ENCODE measurements around the gene HTT. TPM values are rescaled to one million over a fixed set of nuclear protein-coding genes. Genes with fewer than 3 reads are reported as not detected.

The HTT gene
- total and polyA plus RNA-seq, 4 donors = 8.6 to 39.8 (median 16.4) TPM

DNA sequence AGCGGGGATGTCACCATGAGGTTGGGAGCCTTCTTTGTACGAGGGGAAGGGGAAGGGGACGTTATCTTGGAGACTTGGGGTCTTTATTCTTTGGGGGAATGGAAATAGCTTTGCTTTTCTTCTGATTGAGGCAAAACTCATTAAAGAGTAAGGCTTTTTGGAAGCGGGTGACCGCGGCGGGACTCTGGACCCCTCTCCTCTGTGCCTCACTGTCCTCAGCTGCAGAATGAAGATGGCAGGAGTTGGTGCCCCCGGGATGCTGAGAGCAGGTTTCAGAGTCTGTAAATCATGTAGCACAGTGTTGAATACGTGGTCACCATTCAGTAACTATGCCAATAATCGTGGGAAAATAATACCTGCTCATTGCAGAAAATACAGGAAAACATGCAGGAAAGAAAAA, 32.3 kb upstream of the HTT start:
- Histone ChIP-seq H3K27me3 (ENCODE audit: control insufficient read depth in 4 of 4, insufficient read depth in 4 of 4, low read length in 3 of 4) (no peaks in the 10 kb centered on the region), H3K9me3 (ENCODE audit: control insufficient read depth in 4 of 4, low read length in 3 of 4) (no peaks in the 10 kb centered on the region), H3K36me3 (ENCODE audit: control insufficient read depth in 4 of 4, insufficient read depth in 3 of 4, low read depth in 1 of 4, low read length in 3 of 4) (no peaks in the 10 kb centered on the region), H3K27ac (ENCODE audit: low read depth in 1 of 2, low read length in 2 of 2) (peak overlapping the region in 1 of 2 donors; percentile 21), H3K4me1 (ENCODE audit: control insufficient read depth in 4 of 4, insufficient read depth in 4 of 4, low read length in 3 of 4) (peaks cover 3 to 27% (median 10%) of the 10 kb centered on the region in 4 donors), H3K4me3 (ENCODE audit: low read depth in 1 of 3, low read length in 3 of 3) (peak overlapping the region; percentile 6 to 45 (median 22)), H3K9ac (ENCODE audit: low read depth in 1 of 2, low read length in 2 of 2) (no peak overlapping the region)
- TF ChIP-seq RAD21 (IDR thresholded peaks at IDR 0.05) (no peak), TAF1 (conservative IDR thresholded peaks at IDR 0.05) (no peak), HNF4G (IDR thresholded peaks at IDR 0.05) (no peak), GABPA (IDR thresholded peaks at IDR 0.05 in 1 of 2, conservative IDR thresholded peaks at IDR 0.05 in 1 of 2) (no peak), HNF4A (conservative IDR thresholded peaks at IDR 0.05) (no peak), FOXA1 (IDR thresholded peaks at IDR 0.05) (no peak), JUND (IDR thresholded peaks at IDR 0.05) (no peak), EGR1 (IDR thresholded peaks at IDR 0.05; ENCODE audit: low read depth in 2 of 2) (no peak), RXRA (IDR thresholded peaks at IDR 0.05) (no peak), SP1 (IDR thresholded peaks at IDR 0.05) (no peak), NR2F2 (IDR thresholded peaks at IDR 0.05) (no peak), YY1 (IDR thresholded peaks at IDR 0.05) (no peak), FOXA2 (IDR thresholded peaks at IDR 0.05) (no peak)
- TF ChIP-seq, protein P1, sequence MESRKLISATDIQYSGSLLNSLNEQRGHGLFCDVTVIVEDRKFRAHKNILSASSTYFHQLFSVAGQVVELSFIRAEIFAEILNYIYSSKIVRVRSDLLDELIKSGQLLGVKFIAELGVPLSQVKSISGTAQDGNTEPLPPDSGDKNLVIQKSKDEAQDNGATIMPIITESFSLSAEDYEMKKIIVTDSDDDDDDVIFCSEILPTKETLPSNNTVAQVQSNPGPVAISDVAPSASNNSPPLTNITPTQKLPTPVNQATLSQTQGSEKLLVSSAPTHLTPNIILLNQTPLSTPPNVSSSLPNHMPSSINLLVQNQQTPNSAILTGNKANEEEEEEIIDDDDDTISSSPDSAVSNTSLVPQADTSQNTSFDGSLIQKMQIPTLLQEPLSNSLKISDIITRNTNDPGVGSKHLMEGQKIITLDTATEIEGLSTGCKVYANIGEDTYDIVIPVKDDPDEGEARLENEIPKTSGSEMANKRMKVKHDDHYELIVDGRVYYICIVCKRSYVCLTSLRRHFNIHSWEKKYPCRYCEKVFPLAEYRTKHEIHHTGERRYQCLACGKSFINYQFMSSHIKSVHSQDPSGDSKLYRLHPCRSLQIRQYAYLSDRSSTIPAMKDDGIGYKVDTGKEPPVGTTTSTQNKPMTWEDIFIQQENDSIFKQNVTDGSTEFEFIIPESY (IDR thresholded peaks at IDR 0.05) = no peak
- TF ChIP-seq, protein P2, sequence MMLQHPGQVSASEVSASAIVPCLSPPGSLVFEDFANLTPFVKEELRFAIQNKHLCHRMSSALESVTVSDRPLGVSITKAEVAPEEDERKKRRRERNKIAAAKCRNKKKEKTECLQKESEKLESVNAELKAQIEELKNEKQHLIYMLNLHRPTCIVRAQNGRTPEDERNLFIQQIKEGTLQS (IDR thresholded peaks at IDR 0.05) = no peak
- TF ChIP-seq, protein P3, sequence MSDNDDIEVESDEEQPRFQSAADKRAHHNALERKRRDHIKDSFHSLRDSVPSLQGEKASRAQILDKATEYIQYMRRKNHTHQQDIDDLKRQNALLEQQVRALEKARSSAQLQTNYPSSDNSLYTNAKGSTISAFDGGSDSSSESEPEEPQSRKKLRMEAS (IDR thresholded peaks at IDR 0.05) = no peak
- TF ChIP-seq, protein P4, sequence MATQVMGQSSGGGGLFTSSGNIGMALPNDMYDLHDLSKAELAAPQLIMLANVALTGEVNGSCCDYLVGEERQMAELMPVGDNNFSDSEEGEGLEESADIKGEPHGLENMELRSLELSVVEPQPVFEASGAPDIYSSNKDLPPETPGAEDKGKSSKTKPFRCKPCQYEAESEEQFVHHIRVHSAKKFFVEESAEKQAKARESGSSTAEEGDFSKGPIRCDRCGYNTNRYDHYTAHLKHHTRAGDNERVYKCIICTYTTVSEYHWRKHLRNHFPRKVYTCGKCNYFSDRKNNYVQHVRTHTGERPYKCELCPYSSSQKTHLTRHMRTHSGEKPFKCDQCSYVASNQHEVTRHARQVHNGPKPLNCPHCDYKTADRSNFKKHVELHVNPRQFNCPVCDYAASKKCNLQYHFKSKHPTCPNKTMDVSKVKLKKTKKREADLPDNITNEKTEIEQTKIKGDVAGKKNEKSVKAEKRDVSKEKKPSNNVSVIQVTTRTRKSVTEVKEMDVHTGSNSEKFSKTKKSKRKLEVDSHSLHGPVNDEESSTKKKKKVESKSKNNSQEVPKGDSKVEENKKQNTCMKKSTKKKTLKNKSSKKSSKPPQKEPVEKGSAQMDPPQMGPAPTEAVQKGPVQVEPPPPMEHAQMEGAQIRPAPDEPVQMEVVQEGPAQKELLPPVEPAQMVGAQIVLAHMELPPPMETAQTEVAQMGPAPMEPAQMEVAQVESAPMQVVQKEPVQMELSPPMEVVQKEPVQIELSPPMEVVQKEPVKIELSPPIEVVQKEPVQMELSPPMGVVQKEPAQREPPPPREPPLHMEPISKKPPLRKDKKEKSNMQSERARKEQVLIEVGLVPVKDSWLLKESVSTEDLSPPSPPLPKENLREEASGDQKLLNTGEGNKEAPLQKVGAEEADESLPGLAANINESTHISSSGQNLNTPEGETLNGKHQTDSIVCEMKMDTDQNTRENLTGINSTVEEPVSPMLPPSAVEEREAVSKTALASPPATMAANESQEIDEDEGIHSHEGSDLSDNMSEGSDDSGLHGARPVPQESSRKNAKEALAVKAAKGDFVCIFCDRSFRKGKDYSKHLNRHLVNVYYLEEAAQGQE (IDR thresholded peaks at IDR 0.05) = no peak
- TF ChIP-seq, protein P5, sequence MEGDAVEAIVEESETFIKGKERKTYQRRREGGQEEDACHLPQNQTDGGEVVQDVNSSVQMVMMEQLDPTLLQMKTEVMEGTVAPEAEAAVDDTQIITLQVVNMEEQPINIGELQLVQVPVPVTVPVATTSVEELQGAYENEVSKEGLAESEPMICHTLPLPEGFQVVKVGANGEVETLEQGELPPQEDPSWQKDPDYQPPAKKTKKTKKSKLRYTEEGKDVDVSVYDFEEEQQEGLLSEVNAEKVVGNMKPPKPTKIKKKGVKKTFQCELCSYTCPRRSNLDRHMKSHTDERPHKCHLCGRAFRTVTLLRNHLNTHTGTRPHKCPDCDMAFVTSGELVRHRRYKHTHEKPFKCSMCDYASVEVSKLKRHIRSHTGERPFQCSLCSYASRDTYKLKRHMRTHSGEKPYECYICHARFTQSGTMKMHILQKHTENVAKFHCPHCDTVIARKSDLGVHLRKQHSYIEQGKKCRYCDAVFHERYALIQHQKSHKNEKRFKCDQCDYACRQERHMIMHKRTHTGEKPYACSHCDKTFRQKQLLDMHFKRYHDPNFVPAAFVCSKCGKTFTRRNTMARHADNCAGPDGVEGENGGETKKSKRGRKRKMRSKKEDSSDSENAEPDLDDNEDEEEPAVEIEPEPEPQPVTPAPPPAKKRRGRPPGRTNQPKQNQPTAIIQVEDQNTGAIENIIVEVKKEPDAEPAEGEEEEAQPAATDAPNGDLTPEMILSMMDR (IDR thresholded peaks at IDR 0.05; ENCODE audit: low read depth, low read length, missing input control) = no peak
- WGBS = 66% methylated on average over 10 of the region's 10 CpGs
- no peak for DNase-seq (ENCODE audit: low spot score)
